Measurements from ENCODE around the gene FAT1. TPM values are rescaled to one million over a fixed set of nuclear protein-coding genes. Genes with fewer than 3 reads are reported as not detected.

The FAT1 gene
- total and polyA plus RNA-seq, 12 donors = 20.4 to 131 (median 75.5) TPM

DNA sequence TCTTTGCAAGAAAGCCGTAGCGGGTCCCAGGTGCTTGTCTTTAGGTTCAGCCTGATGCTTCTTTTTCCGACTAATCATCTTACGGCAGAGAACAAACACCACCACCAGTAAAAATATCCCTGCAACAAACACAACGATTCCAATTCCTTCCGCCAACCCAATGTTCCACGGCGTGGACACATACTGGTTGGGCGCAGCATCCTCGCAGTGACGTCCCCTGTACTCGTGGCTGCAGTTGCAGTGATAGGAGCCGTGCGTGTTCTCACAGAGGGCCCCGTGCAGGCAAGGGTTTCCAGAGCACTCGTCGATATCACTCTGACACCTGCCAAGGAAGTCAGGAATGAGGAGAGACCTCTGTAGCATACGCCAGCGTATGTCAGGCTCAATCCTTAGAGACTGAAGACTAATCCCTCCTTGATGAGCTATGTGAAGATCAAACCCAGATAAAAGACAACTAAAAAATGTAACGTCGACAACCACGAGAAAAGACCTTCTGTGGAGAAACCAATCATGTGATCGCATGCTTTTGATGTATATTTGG is 126.7 kb downstream of the FAT1 start:
- intact Hi-C loops (cut with DNase I) = no loop called here
- H3K4me1 ChIP-seq = no peaks in the 10 kb centered on the region
- 82 to 91% methylated on average over 23 of the region's 23 CpGs for WGBS, 2 donors
- DNase-seq = no peak
- H3K27me3 ChIP-seq = no peaks in the 10 kb centered on the region
- TF ChIP-seq, protein P1, sequence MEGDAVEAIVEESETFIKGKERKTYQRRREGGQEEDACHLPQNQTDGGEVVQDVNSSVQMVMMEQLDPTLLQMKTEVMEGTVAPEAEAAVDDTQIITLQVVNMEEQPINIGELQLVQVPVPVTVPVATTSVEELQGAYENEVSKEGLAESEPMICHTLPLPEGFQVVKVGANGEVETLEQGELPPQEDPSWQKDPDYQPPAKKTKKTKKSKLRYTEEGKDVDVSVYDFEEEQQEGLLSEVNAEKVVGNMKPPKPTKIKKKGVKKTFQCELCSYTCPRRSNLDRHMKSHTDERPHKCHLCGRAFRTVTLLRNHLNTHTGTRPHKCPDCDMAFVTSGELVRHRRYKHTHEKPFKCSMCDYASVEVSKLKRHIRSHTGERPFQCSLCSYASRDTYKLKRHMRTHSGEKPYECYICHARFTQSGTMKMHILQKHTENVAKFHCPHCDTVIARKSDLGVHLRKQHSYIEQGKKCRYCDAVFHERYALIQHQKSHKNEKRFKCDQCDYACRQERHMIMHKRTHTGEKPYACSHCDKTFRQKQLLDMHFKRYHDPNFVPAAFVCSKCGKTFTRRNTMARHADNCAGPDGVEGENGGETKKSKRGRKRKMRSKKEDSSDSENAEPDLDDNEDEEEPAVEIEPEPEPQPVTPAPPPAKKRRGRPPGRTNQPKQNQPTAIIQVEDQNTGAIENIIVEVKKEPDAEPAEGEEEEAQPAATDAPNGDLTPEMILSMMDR (IDR thresholded peaks at IDR 0.05) = no peak
- H3K36me3 ChIP-seq = peaks cover 0 to 100% (median 44%) of the 10 kb centered on the region in 9 donors
- no peak overlapping the region for H3K27ac ChIP-seq
- no peak overlapping the region for H3K4me3 ChIP-seq
- H3K9me3 ChIP-seq = no peaks in the 10 kb centered on the region
- ATAC-seq = no peak

DNA sequence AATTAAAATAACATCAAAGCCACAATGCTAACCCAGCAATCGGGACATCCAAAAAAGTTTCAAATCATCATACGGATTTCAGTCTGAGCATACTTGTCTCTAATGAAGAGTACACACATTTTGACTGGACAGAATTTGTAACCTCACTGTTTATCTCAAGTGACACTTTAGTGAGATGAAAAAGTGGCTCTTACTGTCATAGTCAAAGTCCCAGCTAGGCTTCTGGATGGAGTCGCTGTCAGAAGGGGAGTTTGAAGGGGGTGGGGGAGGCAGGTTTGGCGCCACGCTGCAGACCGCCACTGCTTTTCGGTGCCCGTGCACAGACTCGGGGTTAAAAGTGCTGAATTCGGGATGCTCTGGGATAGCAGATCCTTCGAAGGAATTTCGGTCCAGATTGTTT is 127.3 kb downstream of the FAT1 start:
- peaks cover 0 to 100% (median 44%) of the 10 kb centered on the region in 9 donors for H3K36me3 ChIP-seq
- H3K9me3 ChIP-seq = no peaks in the 10 kb centered on the region
- TF ChIP-seq, protein P1 (IDR thresholded peaks at IDR 0.05) = no peak
- H3K4me1 ChIP-seq = no peaks in the 10 kb centered on the region
- H3K27me3 ChIP-seq = no peaks in the 10 kb centered on the region
- DNase-seq = no peak
- 91 to 94% methylated on average over 12 of the region's 12 CpGs for WGBS, 2 donors
- ATAC-seq = no peak
- no peak overlapping the region for H3K4me3 ChIP-seq
- no peak overlapping the region for H3K27ac ChIP-seq
- intact Hi-C loops (cut with DNase I) = no loop called here

DNA sequence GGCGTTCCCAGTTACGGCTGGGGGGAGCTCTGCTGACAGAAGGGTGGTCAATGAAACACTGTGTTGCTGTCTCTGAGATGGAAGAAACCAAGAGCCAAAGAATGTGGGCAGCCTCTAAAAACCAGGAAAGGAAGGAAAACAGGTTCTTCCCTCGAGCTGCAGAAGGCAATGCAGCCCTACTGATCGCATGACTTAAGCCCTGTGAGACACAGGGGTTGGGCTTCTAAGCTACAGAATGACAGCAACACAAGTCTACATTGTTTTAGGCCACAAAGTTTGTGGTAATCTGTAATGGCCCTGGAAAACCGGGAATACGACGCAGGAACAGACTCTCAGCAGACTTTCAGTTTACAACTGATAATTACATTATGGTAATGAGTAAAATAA is 130.1 kb downstream of the FAT1 start:
- Histone ChIP-seq H3K27me3 (no peaks in the 10 kb centered on the region), H3K9me3 (no peaks in the 10 kb centered on the region), H3K4me3 (no peak overlapping the region), H3K4me1 (no peaks in the 10 kb centered on the region), H3K27ac (no peak overlapping the region), H3K36me3 (peaks cover 0 to 97% (median 39%) of the 10 kb centered on the region in 9 donors)
- WGBS, 2 donors = 79 to 82% methylated on average over 7 of the region's 7 CpGs
- intact Hi-C loops (cut with DNase I) = no loop called here
- DNase-seq (no peak), ATAC-seq (no peak)
- TF ChIP-seq, protein P1 (IDR thresholded peaks at IDR 0.05) = no peak

DNA sequence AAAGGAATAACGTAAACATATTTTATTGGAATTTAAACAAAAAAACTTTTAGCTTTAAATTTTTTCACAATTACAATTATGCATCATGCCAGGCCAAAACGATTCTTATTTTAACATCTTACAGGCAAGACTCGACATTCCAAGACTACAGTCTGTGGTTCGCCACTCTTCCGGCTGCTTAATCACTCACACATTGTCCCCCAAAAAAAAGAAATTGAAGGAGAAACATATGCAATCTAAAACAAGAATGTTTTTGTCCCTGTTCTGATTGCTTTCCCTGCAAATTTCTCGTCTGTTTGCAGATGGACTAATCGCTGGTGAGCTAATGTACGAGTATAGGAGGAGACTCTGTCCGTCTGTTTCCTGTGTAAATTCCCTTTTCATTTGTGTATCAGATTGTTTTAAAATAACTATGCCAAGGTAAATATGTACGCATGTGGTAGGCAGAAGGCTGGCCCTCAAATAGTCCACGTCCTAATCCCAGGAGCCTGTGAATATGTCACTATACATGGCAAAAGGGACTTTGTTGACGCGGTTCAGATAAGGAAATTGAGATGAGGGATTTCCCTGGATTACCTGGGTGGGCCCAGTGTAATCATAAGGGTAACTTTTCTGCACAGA is 130.6 kb downstream of the FAT1 start:
- intact Hi-C loops (cut with DNase I) = no loop called here
- 84 to 87% methylated on average over 13 of the region's 13 CpGs for WGBS, 2 donors
- DNase-seq (no peak), ATAC-seq (no peak)
- Histone ChIP-seq H3K4me1 (no peaks in the 10 kb centered on the region), H3K9me3 (no peaks in the 10 kb centered on the region), H3K36me3 (peaks cover 0 to 97% (median 44%) of the 10 kb centered on the region in 9 donors), H3K4me3 (no peak overlapping the region), H3K27me3 (no peaks in the 10 kb centered on the region), H3K27ac (no peak overlapping the region)
- TF ChIP-seq, protein P1 (IDR thresholded peaks at IDR 0.05) = no peak
